K562 (cell line): ENCODE results near the gene ETV3. TPM values are rescaled to one million over a fixed set of nuclear protein-coding genes. Genes with fewer than 3 reads are reported as not detected.

Experiments
- CEBPB ChIP-seq: fragments of 450-650 bp; IDR thresholded peaks from 2 replicates; pipeline ENCODE4 v1.6.1; 2016; ENCODE audit warnings: missing genetic modification characterization, missing compliant biosample characterization
- COPS2 ChIP-seq: fragments of 450-650 bp; conservative IDR thresholded peaks from 2 replicates; pipeline ENCODE4 v1.6.1; 2016; ENCODE audit warnings: mild to moderate bottlenecking, moderate library complexity
- FIP1L1 ChIP-seq: fragments of 200-400 bp; formaldehyde crosslinking; IDR thresholded peaks from 2 replicates; pipeline ENCODE4 v1.6.1; 2018; ENCODE audit warnings: mild to moderate bottlenecking, low read depth, low read length; ENCODE audit not compliant: poor library complexity, severe bottlenecking
- HDAC8 ChIP-seq: fragments of 450-650 bp; IDR thresholded peaks from 2 replicates; pipeline ENCODE4 v1.6.1; 2016; ENCODE audit warnings: mild to moderate bottlenecking, missing genetic modification characterization, moderate library complexity, missing compliant biosample characterization
- RFX7 ChIP-seq: fragments of 250-450 bp; sonication (Bioruptor Pico); IDR thresholded peaks from 2 replicates; pipeline ENCODE4 v1.5.1; 2021; ENCODE audit warnings: mild to moderate bottlenecking
- SMARCA4 ChIP-seq: fragments of 450-650 bp; IDR thresholded peaks from 2 replicates; pipeline ENCODE4 v1.6.1; 2016
- SMARCB1 ChIP-seq: IDR thresholded peaks from 2 replicates; pipeline ENCODE4 v1.6.1; 2011; ENCODE audit warnings: improper control_type of control experiment, low read depth; ENCODE audit not compliant: insufficient read length
- SNRNP70 ChIP-seq: fragments of 200-400 bp; formaldehyde crosslinking; optimal IDR thresholded peaks from 2 replicates; pipeline ENCODE3; 2017; ENCODE audit warnings: low read depth, low read length
- SRSF1 ChIP-seq: fragments of 200-400 bp; formaldehyde crosslinking; IDR thresholded peaks from 2 replicates; pipeline ENCODE4 v1.6.1; 2017; ENCODE audit warnings: mild to moderate bottlenecking, low read depth, low read length, moderate library complexity
- SRSF3 ChIP-seq: fragments of 200-400 bp; formaldehyde crosslinking; IDR thresholded peaks from 2 replicates; pipeline ENCODE4 v1.6.1; 2016; ENCODE audit warnings: mild to moderate bottlenecking, low read length, moderate library complexity; ENCODE audit not compliant: insufficient read depth
- ZKSCAN3 ChIP-seq: fragments of 250-450 bp; sonication (Bioruptor Pico); IDR thresholded peaks from 2 replicates; pipeline ENCODE4 v1.4.0; 2020
- ZNF347 ChIP-seq: fragments of 450-650 bp; formaldehyde crosslinking; IDR thresholded peaks from 2 replicates; pipeline ENCODE4 v1.4.0; 2020; ENCODE audit warnings: low read depth, mild to moderate bottlenecking, moderate library complexity
- ZNF57 ChIP-seq: fragments of 450-650 bp; formaldehyde crosslinking; IDR thresholded peaks from 2 replicates; pipeline ENCODE4 v1.4.0; 2020; ENCODE audit warnings: mild to moderate bottlenecking, moderate library complexity
- polyA plus RNA-seq, 8 experiments: library from polyadenylated mRNA; depleted of rRNA in 4 of 8; stranded (reverse) in 5 of 8; unstranded in 3 of 8; fragments of >200 nt; fragmentation: Nextera tagmentation in 2 of 8; fragmentation: Illumina TruSeq in 1 of 8; extraction: Ambion mirVana in 2 of 8; extraction: Trizol in 1 of 8; gene quantifications; 2 replicates each; pipeline versions ENCODE4 v1.2.1 to v1.2.3, GENCODE V29; 2011 to 2014; ENCODE audit warnings: inconsistent platforms in 1 of 8, missing spikeins in 1 of 8
- total RNA-seq, 7 experiments: library from RNA; depleted of rRNA in 6 of 7; stranded (reverse); fragments of >200 nt in 6 of 7; fragmentation: Illumina TruSeq in 2 of 7; extraction: Trizol in 2 of 7; gene quantifications; 2 replicates each; pipeline versions ENCODE4 v1.2.1 to v1.2.3, GENCODE V29; 2011 to 2021; ENCODE audit warnings: low replicate concordance in 1 of 7
- TF ChIP-seq, protein P1 (sequence below): sonication (generic); formaldehyde crosslinking; IDR thresholded peaks from 2 replicates; pipeline ENCODE4 v1.8.0; 2022; ENCODE audit warnings: missing genetic modification reagents, mild to moderate bottlenecking, borderline replicate concordance
- TF ChIP-seq, protein P2 (sequence below): sonication (generic); formaldehyde crosslinking; IDR thresholded peaks from 2 replicates; pipeline ENCODE4 v1.4.0; 2020; ENCODE audit warnings: mild to moderate bottlenecking, missing genetic modification reagents
- TF ChIP-seq, protein P3 (sequence below): fragments of 250-450 bp; sonication (Bioruptor Pico); IDR thresholded peaks from 2 replicates; pipeline ENCODE4 v1.5.1; 2021; ENCODE audit warnings: mild to moderate bottlenecking
- TF ChIP-seq, protein P4 (sequence below): fragments of 450-650 bp; IDR thresholded peaks from 2 replicates; pipeline ENCODE4 v1.6.1; 2017; ENCODE audit warnings: antibody characterized with exemption, mild to moderate bottlenecking

ETV3 gene
- total and polyA plus RNA-seq, 9 of the 15 experiments (the other 6 are each of a cell fraction or from before 2014, with no cell fraction given): 3.1 to 16.0 (median 9.0) TPM

DNA sequence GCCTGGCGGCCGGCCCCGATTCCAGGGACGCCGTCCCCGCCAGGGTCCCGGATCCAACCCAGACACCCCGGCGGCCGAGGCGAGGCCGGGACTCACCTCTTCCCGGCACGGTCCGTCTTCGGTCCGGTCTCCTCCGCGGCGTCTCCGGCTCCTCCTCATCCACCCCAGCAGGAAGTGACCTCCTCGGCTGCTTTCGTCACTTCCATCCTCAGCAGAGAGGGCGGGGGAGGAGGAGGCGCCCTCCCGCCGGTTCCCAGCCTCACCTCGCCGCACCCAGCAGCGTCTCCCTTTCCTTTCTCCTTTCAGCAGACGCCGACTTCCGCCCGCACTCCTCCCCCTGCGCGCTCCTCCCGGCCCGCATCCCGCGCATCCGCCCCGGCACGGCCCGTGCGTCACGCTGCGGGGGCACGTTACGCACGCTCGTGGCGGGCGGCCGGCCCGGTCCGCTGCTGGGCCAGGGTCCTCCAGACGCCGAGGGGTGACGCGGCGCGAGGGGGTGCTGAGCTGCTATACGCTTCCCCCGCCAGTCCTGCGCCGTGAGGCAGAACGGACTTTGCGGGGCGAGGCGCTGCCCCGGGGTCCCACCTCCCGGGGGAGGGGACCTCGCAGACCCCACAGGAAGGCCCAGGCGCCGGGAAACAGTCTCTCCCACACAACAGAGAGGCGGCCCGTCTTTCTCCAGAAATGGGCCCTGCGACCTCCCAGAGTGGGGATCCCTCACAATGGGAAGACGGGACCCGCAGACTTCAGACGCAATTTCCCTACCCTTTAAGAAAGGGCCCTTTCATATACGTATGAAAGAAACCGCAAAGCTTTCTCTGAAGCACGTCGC lies at the start of gene ETV3 (continued):
- TF ChIP-seq, protein P1, sequence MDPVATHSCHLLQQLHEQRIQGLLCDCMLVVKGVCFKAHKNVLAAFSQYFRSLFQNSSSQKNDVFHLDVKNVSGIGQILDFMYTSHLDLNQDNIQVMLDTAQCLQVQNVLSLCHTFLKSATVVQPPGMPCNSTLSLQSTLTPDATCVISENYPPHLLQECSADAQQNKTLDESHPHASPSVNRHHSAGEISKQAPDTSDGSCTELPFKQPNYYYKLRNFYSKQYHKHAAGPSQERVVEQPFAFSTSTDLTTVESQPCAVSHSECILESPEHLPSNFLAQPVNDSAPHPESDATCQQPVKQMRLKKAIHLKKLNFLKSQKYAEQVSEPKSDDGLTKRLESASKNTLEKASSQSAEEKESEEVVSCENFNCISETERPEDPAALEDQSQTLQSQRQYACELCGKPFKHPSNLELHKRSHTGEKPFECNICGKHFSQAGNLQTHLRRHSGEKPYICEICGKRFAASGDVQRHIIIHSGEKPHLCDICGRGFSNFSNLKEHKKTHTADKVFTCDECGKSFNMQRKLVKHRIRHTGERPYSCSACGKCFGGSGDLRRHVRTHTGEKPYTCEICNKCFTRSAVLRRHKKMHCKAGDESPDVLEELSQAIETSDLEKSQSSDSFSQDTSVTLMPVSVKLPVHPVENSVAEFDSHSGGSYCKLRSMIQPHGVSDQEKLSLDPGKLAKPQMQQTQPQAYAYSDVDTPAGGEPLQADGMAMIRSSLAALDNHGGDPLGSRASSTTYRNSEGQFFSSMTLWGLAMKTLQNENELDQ (CRISPR knock-in tag): no peak
- TF ChIP-seq, protein P2, sequence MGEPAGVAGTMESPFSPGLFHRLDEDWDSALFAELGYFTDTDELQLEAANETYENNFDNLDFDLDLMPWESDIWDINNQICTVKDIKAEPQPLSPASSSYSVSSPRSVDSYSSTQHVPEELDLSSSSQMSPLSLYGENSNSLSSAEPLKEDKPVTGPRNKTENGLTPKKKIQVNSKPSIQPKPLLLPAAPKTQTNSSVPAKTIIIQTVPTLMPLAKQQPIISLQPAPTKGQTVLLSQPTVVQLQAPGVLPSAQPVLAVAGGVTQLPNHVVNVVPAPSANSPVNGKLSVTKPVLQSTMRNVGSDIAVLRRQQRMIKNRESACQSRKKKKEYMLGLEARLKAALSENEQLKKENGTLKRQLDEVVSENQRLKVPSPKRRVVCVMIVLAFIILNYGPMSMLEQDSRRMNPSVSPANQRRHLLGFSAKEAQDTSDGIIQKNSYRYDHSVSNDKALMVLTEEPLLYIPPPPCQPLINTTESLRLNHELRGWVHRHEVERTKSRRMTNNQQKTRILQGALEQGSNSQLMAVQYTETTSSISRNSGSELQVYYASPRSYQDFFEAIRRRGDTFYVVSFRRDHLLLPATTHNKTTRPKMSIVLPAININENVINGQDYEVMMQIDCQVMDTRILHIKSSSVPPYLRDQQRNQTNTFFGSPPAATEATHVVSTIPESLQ: no peak
- TF ChIP-seq HDAC8 (tag): no peak
- TF ChIP-seq COPS2: no peak
- no peak for TF ChIP-seq SMARCA4
- TF ChIP-seq ZNF347 (CRISPR knock-in tag): no peak
- no peak for TF ChIP-seq ZNF57 (CRISPR knock-in tag)
- no peak for TF ChIP-seq SMARCB1
- TF ChIP-seq, protein P3, sequence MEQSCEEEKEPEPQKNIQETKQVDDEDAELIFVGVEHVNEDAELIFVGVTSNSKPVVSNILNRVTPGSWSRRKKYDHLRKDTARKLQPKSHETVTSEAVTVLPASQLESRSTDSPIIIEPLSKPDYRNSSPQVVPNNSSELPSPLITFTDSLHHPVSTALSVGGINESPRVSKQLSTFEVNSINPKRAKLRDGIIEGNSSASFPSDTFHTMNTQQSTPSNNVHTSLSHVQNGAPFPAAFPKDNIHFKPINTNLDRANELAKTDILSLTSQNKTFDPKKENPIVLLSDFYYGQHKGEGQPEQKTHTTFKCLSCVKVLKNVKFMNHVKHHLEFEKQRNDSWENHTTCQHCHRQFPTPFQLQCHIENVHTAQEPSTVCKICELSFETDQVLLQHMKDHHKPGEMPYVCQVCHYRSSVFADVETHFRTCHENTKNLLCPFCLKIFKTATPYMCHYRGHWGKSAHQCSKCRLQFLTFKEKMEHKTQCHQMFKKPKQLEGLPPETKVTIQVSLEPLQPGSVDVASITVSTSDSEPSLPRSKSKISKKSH (CRISPR knock-in tag): no peak
- no peak for TF ChIP-seq ZKSCAN3 (CRISPR knock-in tag)
- TF ChIP-seq, protein P4, sequence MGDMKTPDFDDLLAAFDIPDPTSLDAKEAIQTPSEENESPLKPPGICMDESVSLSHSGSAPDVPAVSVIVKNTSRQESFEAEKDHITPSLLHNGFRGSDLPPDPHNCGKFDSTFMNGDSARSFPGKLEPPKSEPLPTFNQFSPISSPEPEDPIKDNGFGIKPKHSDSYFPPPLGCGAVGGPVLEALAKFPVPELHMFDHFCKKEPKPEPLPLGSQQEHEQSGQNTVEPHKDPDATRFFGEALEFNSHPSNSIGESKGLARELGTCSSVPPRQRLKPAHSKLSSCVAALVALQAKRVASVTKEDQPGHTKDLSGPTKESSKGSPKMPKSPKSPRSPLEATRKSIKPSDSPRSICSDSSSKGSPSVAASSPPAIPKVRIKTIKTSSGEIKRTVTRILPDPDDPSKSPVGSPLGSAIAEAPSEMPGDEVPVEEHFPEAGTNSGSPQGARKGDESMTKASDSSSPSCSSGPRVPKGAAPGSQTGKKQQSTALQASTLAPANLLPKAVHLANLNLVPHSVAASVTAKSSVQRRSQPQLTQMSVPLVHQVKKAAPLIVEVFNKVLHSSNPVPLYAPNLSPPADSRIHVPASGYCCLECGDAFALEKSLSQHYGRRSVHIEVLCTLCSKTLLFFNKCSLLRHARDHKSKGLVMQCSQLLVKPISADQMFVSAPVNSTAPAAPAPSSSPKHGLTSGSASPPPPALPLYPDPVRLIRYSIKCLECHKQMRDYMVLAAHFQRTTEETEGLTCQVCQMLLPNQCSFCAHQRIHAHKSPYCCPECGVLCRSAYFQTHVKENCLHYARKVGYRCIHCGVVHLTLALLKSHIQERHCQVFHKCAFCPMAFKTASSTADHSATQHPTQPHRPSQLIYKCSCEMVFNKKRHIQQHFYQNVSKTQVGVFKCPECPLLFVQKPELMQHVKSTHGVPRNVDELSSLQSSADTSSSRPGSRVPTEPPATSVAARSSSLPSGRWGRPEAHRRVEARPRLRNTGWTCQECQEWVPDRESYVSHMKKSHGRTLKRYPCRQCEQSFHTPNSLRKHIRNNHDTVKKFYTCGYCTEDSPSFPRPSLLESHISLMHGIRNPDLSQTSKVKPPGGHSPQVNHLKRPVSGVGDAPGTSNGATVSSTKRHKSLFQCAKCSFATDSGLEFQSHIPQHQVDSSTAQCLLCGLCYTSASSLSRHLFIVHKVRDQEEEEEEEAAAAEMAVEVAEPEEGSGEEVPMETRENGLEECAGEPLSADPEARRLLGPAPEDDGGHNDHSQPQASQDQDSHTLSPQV: peak; percentile 89
- no peak for TF ChIP-seq SRSF1
- no peak for TF ChIP-seq FIP1L1
- no peak for TF ChIP-seq CEBPB (tag)
- TF ChIP-seq RFX7 (CRISPR knock-in tag): no peak
- no peak for TF ChIP-seq SNRNP70
- no peak for TF ChIP-seq SRSF3
